Mononuclear cell (primary cell): ENCODE results near the gene NRM. TPM values are rescaled to one million over a fixed set of nuclear protein-coding genes. Genes with fewer than 3 reads are reported as not detected.

ENCODE experiments used
- H3K27me3 ChIP-seq: 2 replicates; pipeline ENCODE4 v1.6.0; 2011; ENCODE audit warnings: low read length, control low read depth; ENCODE audit not compliant: insufficient read depth
- H3K4me1 ChIP-seq: 2 replicates; pipeline ENCODE4 v1.5.1; 2011; ENCODE audit warnings: mild to moderate bottlenecking, low read length, control low read depth; ENCODE audit not compliant: insufficient read depth
- H3K4me3 ChIP-seq: 2 replicates; pipeline ENCODE4 v1.5.1; 2011; ENCODE audit warnings: mild to moderate bottlenecking, low read length, moderate library complexity
- H3K9me3 ChIP-seq: 2 replicates; pipeline ENCODE4 v1.5.1; 2011; ENCODE audit warnings: low read depth, mild to moderate bottlenecking, control low read depth, low read length
- total RNA-seq: library from RNA; depleted of rRNA; stranded (reverse); fragments of >200 nt; gene quantifications from one replicate; pipeline ENCODE4 v1.2.3, GENCODE V29; 2012

The NRM gene
- total RNA-seq, 1 donor, result 4.5 TPM

GRCh38 chr6:30643656-30644055, 47.1 kb downstream of the NRM start:
- Histone ChIP-seq H3K27me3 (no peaks in the 10 kb centered on the region), H3K4me1 (peaks cover 44% of the 10 kb centered on the region), H3K4me3 (no peak overlapping the region), H3K9me3 (no peaks in the 10 kb centered on the region)

- Histone ChIP-seq H3K4me1 (peaks cover 29% of the 10 kb centered on the region), H3K27me3 (no peaks in the 10 kb centered on the region), H3K9me3 (no peaks in the 10 kb centered on the region), H3K4me3 (no peak overlapping the region)
Measured at GRCh38 chr6:30641048-30641447, 49.7 kb downstream of the NRM start.

GRCh38 chr6:30640481-30640880, 50.3 kb downstream of the NRM start:
- Histone ChIP-seq H3K4me3 (no peak overlapping the region), H3K4me1 (peaks cover 23% of the 10 kb centered on the region), H3K27me3 (no peaks in the 10 kb centered on the region), H3K9me3 (no peaks in the 10 kb centered on the region)

Other genes with a start within 250 kb of the NRM start
- gene HLA-E, start 201.5 kb downstream of the NRM start, total RNA-seq, result 1,812 TPM
- 40.8 TPM for gene GNL1, start 134.5 kb downstream of the NRM start, total RNA-seq
- 6.8 TPM for gene PRR3, start 133.7 kb downstream of the NRM start, total RNA-seq
- 30.5 TPM for gene ABCF1, start 119.5 kb downstream of the NRM start, total RNA-seq
- 166 TPM for gene PPP1R10, start 73.7 kb downstream of the NRM start, total RNA-seq
- gene MRPS18B, start 73.1 kb downstream of the NRM start, total RNA-seq, result 31.3 TPM
- 0.94 TPM for gene ATAT1, start 64.1 kb downstream of the NRM start, total RNA-seq
- gene C6orf136, start 43.9 kb downstream of the NRM start, total RNA-seq, result 12.5 TPM
- 8.2 TPM for gene DHX16, start 18.0 kb downstream of the NRM start, total RNA-seq
- gene PPP1R18, start 4.3 kb downstream of the NRM start, total RNA-seq, result 81.8 TPM
- 6.4 TPM for gene MDC1, start 26.3 kb upstream of the NRM start, total RNA-seq
- gene TUBB, start 29.4 kb upstream of the NRM start, total RNA-seq, result 99.5 TPM
- gene FLOT1, start 51.7 kb upstream of the NRM start, total RNA-seq, result 68.1 TPM
- gene IER3, start 53.6 kb upstream of the NRM start, total RNA-seq, result 546 TPM
- gene DDR1, start 193.5 kb upstream of the NRM start, total RNA-seq, result 2.5 TPM
- gene GTF2H4, start 217.2 kb upstream of the NRM start, total RNA-seq, result 2.8 TPM
- 10.0 TPM for gene VARS2, start 223.3 kb upstream of the NRM start, total RNA-seq
- gene SFTA2, start 241.2 kb upstream of the NRM start, total RNA-seq, result not detected
- not detected for gene MUCL3, start 250.0 kb upstream of the NRM start, total RNA-seq